ENCODE data around the gene ENAM. TPM values are rescaled to one million over a fixed set of nuclear protein-coding genes. Genes with fewer than 3 reads are reported as not detected.
"Not testable (repeated sequence)": the region's sequence is repeated elsewhere in the genome, so short reads cannot be mapped to it uniquely, and the experiment has no call there.

Gene ENAM
- total RNA-seq, 6 experiments from 2014 or later = 0.07 to 0.86 (median 0.62) TPM

- Histone ChIP-seq H3K9me3 (no peaks in the 10 kb centered on the region), H3K4me1 (no peaks in the 10 kb centered on the region), H3K27me3 (no peaks in the 10 kb centered on the region), H3K27ac (no peak overlapping the region), H3K36me3 (no peaks in the 10 kb centered on the region), H3K4me3 (no peak overlapping the region)
- intact Hi-C loops (cut with DNase I) = no loop called here
- 53% methylated on average over 1 of the region's 1 CpG for WGBS (ENCODE audit: insufficient coverage, low coverage, low lambda C conversion rate, missing lambda C conversion rate)
- TF ChIP-seq POLR2A (IDR thresholded peaks at IDR 0.05) = no peak
- no peak for TF ChIP-seq CTCF (IDR thresholded peaks at IDR 0.05)
- no peak for DNase-seq
- ATAC-seq = no peak
These were observed 46.2 kb downstream of the ENAM start for GRCh38 chr4:70674731-70675130.

GRCh38 chr4:70676554-70677090, 48.1 kb downstream of the ENAM start:
- Histone ChIP-seq H3K9me3 (no peaks in the 10 kb centered on the region), H3K4me1 (no peaks in the 10 kb centered on the region), H3K4me3 (no peak overlapping the region), H3K27me3 (no peaks in the 10 kb centered on the region), H3K36me3 (no peaks in the 10 kb centered on the region), H3K27ac (no peak overlapping the region)
- ATAC-seq = no peak
- TF ChIP-seq CTCF (IDR thresholded peaks at IDR 0.05) = no peak
- no peak for TF ChIP-seq POLR2A (IDR thresholded peaks at IDR 0.05)
- intact Hi-C loops (cut with DNase I) = no loop called here
- no peak for DNase-seq
- 89% methylated on average over 5 of the region's 6 CpGs for WGBS (ENCODE audit: insufficient coverage, low coverage, low lambda C conversion rate, missing lambda C conversion rate)

GRCh38 chr4:70678383-70678999, 49.9 kb downstream of the ENAM start:
- Histone ChIP-seq H3K27me3 (no peaks in the 10 kb centered on the region), H3K4me1 (no peaks in the 10 kb centered on the region), H3K4me3 (no peak overlapping the region), H3K27ac (no peak overlapping the region), H3K36me3 (no peaks in the 10 kb centered on the region), H3K9me3 (no peaks in the 10 kb centered on the region)
- ATAC-seq (no peak), DNase-seq (no peak)
- WGBS (ENCODE audit: insufficient coverage, low coverage, low lambda C conversion rate, missing lambda C conversion rate) = 69% methylated on average over 1 of the region's 1 CpG
- intact Hi-C loops (cut with DNase I) = no loop called here
- TF ChIP-seq POLR2A (IDR thresholded peaks at IDR 0.05) (no peak), CTCF (IDR thresholded peaks at IDR 0.05) (no peak)

GRCh38 chr4:70680934-70681333, 52.4 kb downstream of the ENAM start:
- Histone ChIP-seq H3K4me3 (no peak overlapping the region), H3K4me1 (no peaks in the 10 kb centered on the region), H3K27ac (no peak overlapping the region), H3K27me3 (no peaks in the 10 kb centered on the region), H3K36me3 (no peaks in the 10 kb centered on the region), H3K9me3 (no peaks in the 10 kb centered on the region)
- DNase-seq (no peak), ATAC-seq (no peak)
- no peak for TF ChIP-seq CTCF (IDR thresholded peaks at IDR 0.05)
- intact Hi-C loops (cut with DNase I) = no loop called here

GRCh38 chr4:70681704-70682103, 53.2 kb downstream of the ENAM start:
- Histone ChIP-seq H3K4me3 (no peak overlapping the region), H3K36me3 (no peaks in the 10 kb centered on the region), H3K9me3 (no peaks in the 10 kb centered on the region), H3K27me3 (no peaks in the 10 kb centered on the region), H3K4me1 (no peaks in the 10 kb centered on the region), H3K27ac (no peak overlapping the region)
- no peak for DNase-seq
- no peak for ATAC-seq
- TF ChIP-seq POLR2A (IDR thresholded peaks at IDR 0.05) = no peak
- no peak for TF ChIP-seq CTCF (IDR thresholded peaks at IDR 0.05)
- intact Hi-C loops (cut with DNase I) = no loop called here

GRCh38 chr4:70682142-70682541, 53.6 kb downstream of the ENAM start:
- DNase-seq; intact Hi-C loops (cut with DNase I); H3K4me1 ChIP-seq; H3K4me3 ChIP-seq; H3K27ac ChIP-seq; ATAC-seq; H3K9me3 ChIP-seq; H3K36me3 ChIP-seq; H3K27me3 ChIP-seq: not testable (repeated sequence)
- 87% methylated on average over 3 of the region's 3 CpGs for WGBS (ENCODE audit: insufficient coverage, low coverage, low lambda C conversion rate, missing lambda C conversion rate)

Measured in right lobe of liver (tissue), 6 donors.